Activated CD4-positive, alpha-beta T cell treated with anti-CD3 and anti-CD28 coated beads for 36 hours (primary cell): ENCODE results near the gene PFDN1. TPM values are rescaled to one million over a fixed set of nuclear protein-coding genes. Genes with fewer than 3 reads are reported as not detected.

ENCODE experiments used
- ATAC-seq: fragments of 200-7000 bp; cut with Tn5 transposase; one replicate; pipeline ENCODE4 v1.10.0; 2021; ENCODE audit warnings: mild to moderate bottlenecking, moderate library complexity
- CTCF ChIA-PET: fragments of 350-600 bp; sonication (Branson Sonifier 250); formaldehyde crosslinking; loops from one replicate; lab custom pipeline; 2021; ENCODE audit warnings: antibody characterized with exemption; lab: Charles Lee
- POLR2A ChIA-PET: fragments of 350-600 bp; sonication (Branson Sonifier 250); formaldehyde crosslinking; loops from one replicate; lab custom pipeline; 2021; ENCODE audit warnings: antibody characterized with exemption, inconsistent platforms; lab: Charles Lee
- DNase-seq: peaks from one replicate; pipeline ENCODE4 v3.0.0-alpha.2; 2020
- H3K27ac Mint-ChIP-seq: one replicate; pipeline ENCODE4 v1.8.0; 2021; ENCODE audit warnings: mixed read lengths
- H3K27me3 Mint-ChIP-seq: one replicate; pipeline ENCODE4 v1.8.0; 2021; ENCODE audit warnings: mixed read lengths
- H3K36me3 Mint-ChIP-seq: one replicate; pipeline ENCODE4 v1.8.0; 2021; ENCODE audit warnings: low read depth, mixed read lengths
- H3K4me1 Mint-ChIP-seq: one replicate; pipeline ENCODE4 v1.8.0; 2021; ENCODE audit warnings: mixed read lengths
- H3K4me3 Mint-ChIP-seq: one replicate; pipeline ENCODE4 v1.8.0; 2021; ENCODE audit warnings: mild to moderate bottlenecking, moderate library complexity, mixed read lengths
- H3K9me3 Mint-ChIP-seq: one replicate; pipeline ENCODE4 v1.8.0; 2021; ENCODE audit warnings: low read depth, mixed read lengths
- intact Hi-C, 2 experiments: fragments of 100-400 bp; cut with DNase I in 1 of 2; cut with micrococcal nuclease in 1 of 2; formaldehyde crosslinking; loops; one replicate each; pipeline versions ENCODE4 v1.14.2 to v1.15.1; 2022 to 2024; cut with DNase I, micrococcal nuclease
- total RNA-seq, 2 experiments: library from RNA; stranded (reverse); gene quantifications; one replicate each; pipeline ENCODE4 v1.2.3, GENCODE V29; 2021

Gene PFDN1
- total RNA-seq, 2 experiments from 2014 or later = 52.6 to 63.2 TPM

GRCh38 chr5:140259500-140259899 is 43.4 kb downstream of the PFDN1 start:
- ChIA-PET CTCF (interaction anchor here (1.0 to 1.4 kb wide), 5 partner anchors 8 to 104 kb away, joined by 3 to 11 read pairs (median 3); no protein-coding TSS in a partner anchor), POLR2A (no interaction called here)
- DNase-seq (no peak), ATAC-seq (peak; percentile 44)
- Mint-ChIP-seq H3K9me3 (no peaks in the 10 kb centered on the region), H3K36me3 (peaks cover 16% of the 10 kb centered on the region), H3K27ac (peak overlapping the region; percentile 59), H3K4me3 (no peak overlapping the region), H3K4me1 (peaks cover 41% of the 10 kb centered on the region), H3K27me3 (no peaks in the 10 kb centered on the region)
- intact Hi-C loops = loop anchor here in 1 of 2 experiments (10.0 kb wide), 1 partner anchor 295 kb away; the partner anchor contains the start of gene SRA1

- no peak overlapping the region for H3K4me3 Mint-ChIP-seq
- DNase-seq = no peak
- intact Hi-C loops = loop anchor here in 1 of 2 experiments (10.0 kb wide), 1 partner anchor 296 kb away; the partner anchor contains the start of gene SRA1
- no peak for ATAC-seq
- no peaks in the 10 kb centered on the region for H3K27me3 Mint-ChIP-seq
- peaks cover 38% of the 10 kb centered on the region for H3K4me1 Mint-ChIP-seq
- H3K9me3 Mint-ChIP-seq = no peaks in the 10 kb centered on the region
- CTCF ChIA-PET = interaction anchor here (0.6 to 4.5 kb wide), 6 partner anchors 14 to 360 kb away, joined by 3 to 23 read pairs (median 3); partner anchors contain the start of gene HBEGF
- H3K27ac Mint-ChIP-seq = peak overlapping the region; percentile 59
- peaks cover 16% of the 10 kb centered on the region for H3K36me3 Mint-ChIP-seq
- POLR2A ChIA-PET = no interaction called here
These were observed 44.0 kb downstream of the PFDN1 start for GRCh38 chr5:140258873-140259272.

- CTCF ChIA-PET = interaction anchor here (0.6 to 4.5 kb wide), 8 partner anchors 9 to 359 kb away, joined by 3 to 23 read pairs (median 3); partner anchors contain the start of gene HBEGF
These were observed 44.9 kb downstream of the PFDN1 start for GRCh38 chr5:140258016-140258415.

GRCh38 chr5:140256726-140257125 is 46.2 kb downstream of the PFDN1 start:
- no peak overlapping the region for H3K4me3 Mint-ChIP-seq
- H3K4me1 Mint-ChIP-seq = peaks cover 51% of the 10 kb centered on the region
- H3K27me3 Mint-ChIP-seq = no peaks in the 10 kb centered on the region
- DNase-seq = no peak
- intact Hi-C loops = loop anchor here in 1 of 2 experiments (10.0 kb wide), 1 partner anchor 298 kb away; the partner anchor contains the start of gene SRA1
- POLR2A ChIA-PET = interaction anchor here (0.6 kb wide), 1 partner anchor 450 kb away, joined by 4 read pairs; no protein-coding TSS in a partner anchor
- no peak overlapping the region for H3K27ac Mint-ChIP-seq
- CTCF ChIA-PET = interaction anchor here (0.7 to 4.5 kb wide), 4 partner anchors 12 to 95 kb away, joined by 3 to 23 read pairs (median 8); no protein-coding TSS in a partner anchor
- peaks cover 19% of the 10 kb centered on the region for H3K36me3 Mint-ChIP-seq
- no peaks in the 10 kb centered on the region for H3K9me3 Mint-ChIP-seq
- no peak for ATAC-seq

More at GRCh38 chr5:140258016-140258415, 44.9 kb downstream of the PFDN1 start:
- ATAC-seq (no peak), DNase-seq (no peak)
- intact Hi-C loops = loop anchor here in 1 of 2 experiments (10.0 kb wide), 1 partner anchor 297 kb away; the partner anchor contains the start of gene SRA1
- Mint-ChIP-seq H3K27ac (peak overlapping the region; percentile 67), H3K9me3 (no peaks in the 10 kb centered on the region), H3K4me3 (no peak overlapping the region), H3K27me3 (no peaks in the 10 kb centered on the region), H3K4me1 (peaks cover 43% of the 10 kb centered on the region), H3K36me3 (peaks cover 16% of the 10 kb centered on the region)
- POLR2A ChIA-PET = no interaction called here

GRCh38 chr5:140255460-140256157 is 47.3 kb downstream of the PFDN1 start:
- POLR2A ChIA-PET = interaction anchor here (1.1 kb wide), 1 partner anchor 1352 kb away, joined by 4 read pairs; no protein-coding TSS in a partner anchor
- Mint-ChIP-seq H3K4me1 (peaks cover 51% of the 10 kb centered on the region), H3K9me3 (no peaks in the 10 kb centered on the region), H3K4me3 (no peak overlapping the region), H3K36me3 (peaks cover 22% of the 10 kb centered on the region), H3K27ac (no peak overlapping the region), H3K27me3 (no peaks in the 10 kb centered on the region)
- peak; percentile 28 for DNase-seq
- CTCF ChIA-PET = interaction anchor here (0.7 to 21.0 kb wide), 4 partner anchors 11 to 151 kb away, joined by 4 to 616 read pairs (median 14); partner anchors contain the start of gene HBEGF
- intact Hi-C loops = loop anchor here in 1 of 2 experiments (10.0 kb wide), 1 partner anchor 299 kb away; the partner anchor contains the start of gene SRA1
- peak; percentile 31 for ATAC-seq

- Mint-ChIP-seq H3K36me3 (peaks cover 26% of the 10 kb centered on the region), H3K9me3 (no peaks in the 10 kb centered on the region), H3K27ac (no peak overlapping the region), H3K4me1 (peaks cover 55% of the 10 kb centered on the region), H3K27me3 (no peaks in the 10 kb centered on the region), H3K4me3 (no peak overlapping the region)
- intact Hi-C loops = loop anchor here in 1 of 2 experiments (10.0 kb wide), 1 partner anchor 301 kb away; the partner anchor contains the start of gene SRA1
- no peak for ATAC-seq
- POLR2A ChIA-PET = no interaction called here
- DNase-seq = no peak
- CTCF ChIA-PET = interaction anchor here (0.7 to 21.0 kb wide), 7 partner anchors 8 to 118 kb away, joined by 4 to 616 read pairs (median 4); partner anchors contain the start of gene HBEGF
These were observed 48.9 kb downstream of the PFDN1 start for GRCh38 chr5:140253985-140254384.

GRCh38 chr5:140252470-140253126 is 50.3 kb downstream of the PFDN1 start:
- ATAC-seq = no peak
- peak overlapping the region; percentile 38 for H3K27ac Mint-ChIP-seq
- H3K27me3 Mint-ChIP-seq = no peaks in the 10 kb centered on the region
- ChIA-PET CTCF (interaction anchor here (0.7 to 21.0 kb wide), 12 partner anchors 7 to 1232 kb away, joined by 3 to 616 read pairs (median 4); partner anchors contain the start of gene HBEGF), POLR2A (no interaction called here)
- H3K9me3 Mint-ChIP-seq = no peaks in the 10 kb centered on the region
- peaks cover 15% of the 10 kb centered on the region for H3K36me3 Mint-ChIP-seq
- intact Hi-C loops = loop anchor here in 1 of 2 experiments (10.0 kb wide), 1 partner anchor 302 kb away; the partner anchor contains the start of gene SRA1
- peaks cover 44% of the 10 kb centered on the region for H3K4me1 Mint-ChIP-seq
- no peak for DNase-seq
- no peak overlapping the region for H3K4me3 Mint-ChIP-seq

- ATAC-seq = peak; percentile 94
- DNase-seq = peak; percentile 85
- no peaks in the 10 kb centered on the region for H3K27me3 Mint-ChIP-seq
- H3K9me3 Mint-ChIP-seq = no peaks in the 10 kb centered on the region
- H3K36me3 Mint-ChIP-seq = peaks cover 15% of the 10 kb centered on the region
- ChIA-PET CTCF (interaction anchor here (0.7 to 21.0 kb wide), 7 partner anchors 9 to 460 kb away, joined by 3 to 616 read pairs (median 4); partner anchors contain the start of genes HBEGF and PFDN1), POLR2A (interaction anchor here (1.0 kb wide), 1 partner anchor 459 kb away, joined by 3 read pairs; no protein-coding TSS in a partner anchor)
- intact Hi-C loops = loop anchor here (1.0 to 10.0 kb wide), 5 partner anchors 16 to 303 kb away; partner anchors contain the start of genes PFDN1 (in 2 of the 2) and SRA1 (in 1 of the 2)
- H3K27ac Mint-ChIP-seq = peak overlapping the region; percentile 90
- peaks cover 42% of the 10 kb centered on the region for H3K4me1 Mint-ChIP-seq
- H3K4me3 Mint-ChIP-seq = peak overlapping the region; percentile 18
These were observed 51.4 kb downstream of the PFDN1 start for GRCh38 chr5:140251527-140251973.

- no peak overlapping the region for H3K27ac Mint-ChIP-seq
These were observed 52.5 kb downstream of the PFDN1 start for GRCh38 chr5:140250386-140250785.

GRCh38 chr5:140249536-140249935 is 53.4 kb downstream of the PFDN1 start:
- ChIA-PET CTCF (interaction anchor here (0.6 to 21.0 kb wide), 3 partner anchors 13 to 380 kb away, joined by 3 to 616 read pairs (median 4); partner anchors contain the start of gene HBEGF), POLR2A (no interaction called here)
- H3K27me3 Mint-ChIP-seq = no peaks in the 10 kb centered on the region
- peaks cover 59% of the 10 kb centered on the region for H3K4me1 Mint-ChIP-seq
- no peaks in the 10 kb centered on the region for H3K9me3 Mint-ChIP-seq
- no peak overlapping the region for H3K4me3 Mint-ChIP-seq
- ATAC-seq = no peak
- peak overlapping the region; percentile 56 for H3K27ac Mint-ChIP-seq
- intact Hi-C loops = no loop called here
- peaks cover 30% of the 10 kb centered on the region for H3K36me3 Mint-ChIP-seq
- no peak for DNase-seq

More at GRCh38 chr5:140250386-140250785, 52.5 kb downstream of the PFDN1 start:
- H3K27me3 Mint-ChIP-seq = no peaks in the 10 kb centered on the region
- ATAC-seq (no peak), DNase-seq (no peak)
- ChIA-PET CTCF (interaction anchor here (0.7 to 21.0 kb wide), 2 partner anchors 11 to 98 kb away, joined by 3 to 616 read pairs; partner anchors contain the start of gene HBEGF), POLR2A (no interaction called here)
- intact Hi-C loops = loop anchor here in 1 of 2 experiments (2.0 to 10.0 kb wide), 2 partner anchors 52 to 304 kb away; partner anchors contain the start of genes PFDN1 and SRA1
- H3K4me1 Mint-ChIP-seq = peaks cover 51% of the 10 kb centered on the region
- peaks cover 21% of the 10 kb centered on the region for H3K36me3 Mint-ChIP-seq
- no peaks in the 10 kb centered on the region for H3K9me3 Mint-ChIP-seq
- H3K4me3 Mint-ChIP-seq = no peak overlapping the region
